IMR-90 (cell line): Measurements from ENCODE around the gene POTEB3. TPM values are rescaled to one million over a fixed set of nuclear protein-coding genes. Genes with fewer than 3 reads are reported as not detected.
"Not testable (repeated sequence)": the region's sequence is repeated elsewhere in the genome, so short reads cannot be mapped to it uniquely, and the experiment has no call there.

Source experiments
- ATAC-seq: fragments of 200-7000 bp; cut with Tn5 transposase; 2 replicates; pipeline ENCODE4 v1.9.1; 2020; ENCODE audit warnings: low read depth, mild to moderate bottlenecking, moderate library complexity
- BruUV-seq: library from RNA; stranded (reverse); fragments of 400-500 nt; replicated peaks from 2 replicates; lab custom pipeline; 2021; lab: Mats Ljungman, UMichigan
- CTCF ChIA-PET: fragments of 300-600 bp; formaldehyde crosslinking; extraction: SDS; loops from one replicate; lab custom pipeline; 2021; ENCODE audit warnings: antibody characterized with exemption; lab: Yijun Ruan, JAX
- POLR2A ChIA-PET: fragments of 300-600 bp; sonication (Branson Sonifier 250); formaldehyde crosslinking; loops from one replicate; lab custom pipeline; 2022; ENCODE audit warnings: antibody characterized with exemption; ENCODE audit not compliant: unreplicated experiment; lab: Charles Lee
- DNase-seq: peaks from one replicate; pipeline ENCODE4 v3.0.0; 2013
- H2AFZ ChIP-seq: replicated peaks from 2 replicates; pipeline ENCODE3; 2013; ENCODE audit warnings: low read length, mild to moderate bottlenecking; ENCODE audit not compliant: poor library complexity
- H2AK5ac ChIP-seq: 2 replicates; pipeline ENCODE4 v1.6.1; 2013; ENCODE audit warnings: low read depth, low read length, inconsistent platforms
- H2AK9ac ChIP-seq: replicated peaks from 2 replicates; pipeline ENCODE3; 2013; ENCODE audit warnings: mild to moderate bottlenecking, low read depth, low read length, moderate library complexity; ENCODE audit not compliant: poor library complexity
- H2BK120ac ChIP-seq: 2 replicates; pipeline ENCODE4 v1.6.1; 2013; ENCODE audit warnings: low read depth, low read length, inconsistent platforms
- H2BK15ac ChIP-seq: 3 replicates; pipeline ENCODE4 v1.6.1; 2013; ENCODE audit warnings: low read depth, low read length, inconsistent platforms
- H2BK20ac ChIP-seq: 2 replicates; pipeline ENCODE4 v1.6.1; 2013; ENCODE audit warnings: low read depth, mild to moderate bottlenecking, inconsistent platforms, low read length, moderate library complexity
- H2BK5ac ChIP-seq: 2 replicates; pipeline ENCODE4 v1.6.1; 2013; ENCODE audit warnings: mild to moderate bottlenecking, low read depth, low read length, inconsistent platforms; ENCODE audit not compliant: poor library complexity, severe bottlenecking
- H3K14ac ChIP-seq: replicated peaks from 2 replicates; pipeline ENCODE4 v1.6.1; 2013; ENCODE audit warnings: low read depth, low read length, inconsistent platforms
- H3K18ac ChIP-seq: 2 replicates; pipeline ENCODE4 v1.6.1; 2013; ENCODE audit warnings: low read depth, low read length, control low read depth
- H3K23ac ChIP-seq: 2 replicates; pipeline ENCODE4 v1.6.1; 2013; ENCODE audit warnings: low read depth, low read length, inconsistent platforms
- H3K27ac ChIP-seq: 2 replicates; pipeline ENCODE4 v1.5.1; 2013; ENCODE audit warnings: mild to moderate bottlenecking, control low read depth, low read length; ENCODE audit not compliant: insufficient read depth
- H3K27me3 ChIP-seq: 2 replicates; pipeline ENCODE4 v1.6.1; 2013; ENCODE audit warnings: low read length; ENCODE audit not compliant: control insufficient read depth, insufficient read depth
- H3K36me3 ChIP-seq: 2 replicates; pipeline ENCODE4 v1.6.1; 2013; ENCODE audit warnings: low read length, mixed read lengths; ENCODE audit not compliant: control insufficient read depth, insufficient read depth
- H3K4ac ChIP-seq: 2 replicates; pipeline ENCODE4 v1.6.1; 2013; ENCODE audit warnings: low read depth, low read length, inconsistent platforms
- H3K4me1 ChIP-seq: 2 replicates; pipeline ENCODE4 v1.6.1; 2013; ENCODE audit warnings: low read length, mixed read lengths; ENCODE audit not compliant: control insufficient read depth, insufficient read depth
- H3K4me2 ChIP-seq: 2 replicates; pipeline ENCODE4 v1.6.1; 2013; ENCODE audit warnings: low read depth, mild to moderate bottlenecking, control low read depth, low read length, moderate library complexity
- H3K4me3 ChIP-seq: 2 replicates; pipeline ENCODE4 v1.5.1; 2013; ENCODE audit warnings: low read depth, mild to moderate bottlenecking, control low read depth, low read length, moderate library complexity; ENCODE audit not compliant: insufficient read depth
- H3K56ac ChIP-seq: 2 replicates; pipeline ENCODE4 v1.6.1; 2013; ENCODE audit warnings: low read length, inconsistent platforms; ENCODE audit not compliant: insufficient read depth; ENCODE audit errors: extremely low read depth
- H3K79me1 ChIP-seq, 2 experiments: 2 replicates each; pipeline ENCODE4 v1.6.1; 2013; ENCODE audit warnings: low read length in 2 of 2, inconsistent platforms in 1 of 2, low read depth in 1 of 2
- H3K9ac ChIP-seq: 2 replicates; pipeline ENCODE4 v1.6.1; 2013; ENCODE audit warnings: low read depth, low read length, control low read depth
- H3K9me1 ChIP-seq: 2 replicates; pipeline ENCODE4 v1.6.1; 2013; ENCODE audit warnings: low read length, inconsistent platforms; ENCODE audit not compliant: insufficient read depth
- H3K9me3 ChIP-seq: 2 replicates; pipeline ENCODE4 v1.6.1; 2013; ENCODE audit warnings: low read length; ENCODE audit not compliant: control insufficient read depth, insufficient read depth
- H4K20me1 ChIP-seq: 2 replicates; pipeline ENCODE4 v1.6.1; 2013; ENCODE audit warnings: low read length, inconsistent platforms; ENCODE audit not compliant: insufficient read depth
- H4K5ac ChIP-seq: 2 replicates; pipeline ENCODE4 v1.6.1; 2013; ENCODE audit warnings: mild to moderate bottlenecking, low read depth, low read length, control low read depth
- H4K8ac ChIP-seq, 2 experiments: 2 replicates each; pipeline ENCODE4 v1.6.1; 2013; ENCODE audit warnings: low read depth in 2 of 2, low read length in 2 of 2, control low read depth in 1 of 2, inconsistent platforms in 1 of 2
- H4K91ac ChIP-seq: 2 replicates; pipeline ENCODE4 v1.6.1; 2013; ENCODE audit warnings: low read depth, low read length, inconsistent platforms; ENCODE audit not compliant: insufficient read depth
- whole genome bisulfite sequencing, 2 experiments: methylation state at CpG; one replicate each; pipeline versions ENCODE4 v1.1.5 to v1.1.7; 2013; ENCODE audit warnings: missing lambda C conversion rate in 2 of 2; ENCODE audit not compliant: insufficient read length in 1 of 2; ENCODE audit errors: extremely low coverage in 2 of 2; 5-methylcytosine and 5-hydroxymethylcytosine counted together
- dilution Hi-C: fragments of 300-500 bp; cut with HindIII; formaldehyde crosslinking; loops from one replicate; pipeline ENCODE4 v1.14.3; 2018; ENCODE audit warnings: low sequenced_read_pairs; ENCODE audit not compliant: unreplicated experiment
- in situ Hi-C: fragments of 300-500 bp; cut with MboI; formaldehyde crosslinking; loops from 3 replicates; pipeline ENCODE4 v1.14.3; 2019; ENCODE audit warnings: low sequenced_read_pairs, inconsistent platforms, mixed read lengths
- intact Hi-C: fragments of 100-400 bp; cut with micrococcal nuclease; formaldehyde crosslinking; loops from 2 replicates; pipeline ENCODE4 v1.10.0; 2022
- polyA plus RNA-seq, 3 experiments: library from polyadenylated mRNA; depleted of rRNA; stranded (reverse); fragments of >200 nt; gene quantifications; 2 replicates each; pipeline ENCODE4 v1.2.3, GENCODE V29; 2012; ENCODE audit warnings: low replicate concordance in 1 of 3
- total RNA-seq: library from RNA; depleted of rRNA; stranded (reverse); fragments of >200 nt; gene quantifications from 2 replicates; pipeline ENCODE4 v1.2.3, GENCODE V29; 2012

POTEB3 gene
- total and polyA plus RNA-seq, 2 of the 4 experiments (the other 2 are of a cell fraction), result not detected

GRCh38 chr15:21373682-21374081, 66.6 kb downstream of the POTEB3 start:
- H3K4me3 ChIP-seq, H2BK20ac ChIP-seq, ATAC-seq, H3K18ac ChIP-seq, CTCF ChIA-PET, H3K23ac ChIP-seq, H2AK5ac ChIP-seq, in situ Hi-C loops, H4K91ac ChIP-seq, H4K20me1 ChIP-seq, POLR2A ChIA-PET, H3K14ac ChIP-seq, H3K9me1 ChIP-seq, H4K8ac ChIP-seq, H2BK120ac ChIP-seq, DNase-seq, H2BK15ac ChIP-seq, H3K4me1 ChIP-seq, intact Hi-C loops, dilution Hi-C loops, H3K56ac ChIP-seq, H3K36me3 ChIP-seq, H3K79me1 ChIP-seq, H2AK9ac ChIP-seq, BruUV-seq, H4K5ac ChIP-seq, H3K9ac ChIP-seq, H2BK5ac ChIP-seq, H3K27me3 ChIP-seq, H3K9me3 ChIP-seq, H3K4ac ChIP-seq, H2AFZ ChIP-seq, H3K27ac ChIP-seq, H3K4me2 ChIP-seq: not testable (repeated sequence)
- no CpG with 5 or more reads among the region's 18 CpGs for WGBS, 2 experiments

- H4K20me1 ChIP-seq, H3K18ac ChIP-seq, ATAC-seq, H2BK120ac ChIP-seq, H3K27ac ChIP-seq, H3K56ac ChIP-seq, H3K4me3 ChIP-seq, H3K27me3 ChIP-seq, dilution Hi-C loops, H3K4me2 ChIP-seq, H2AK9ac ChIP-seq, H2AFZ ChIP-seq, H3K4ac ChIP-seq, H3K9me3 ChIP-seq, H3K9ac ChIP-seq, POLR2A ChIA-PET, H3K14ac ChIP-seq, H3K23ac ChIP-seq, H2BK15ac ChIP-seq, H3K4me1 ChIP-seq, H2AK5ac ChIP-seq, H2BK20ac ChIP-seq, BruUV-seq, DNase-seq, H3K9me1 ChIP-seq, H4K5ac ChIP-seq, H3K36me3 ChIP-seq, CTCF ChIA-PET, H4K91ac ChIP-seq, in situ Hi-C loops, H2BK5ac ChIP-seq, intact Hi-C loops, H4K8ac ChIP-seq, H3K79me1 ChIP-seq: not testable (repeated sequence)
- no CpG with 5 or more reads among the region's 26 CpGs for WGBS, 2 experiments
These were observed 71.1 kb downstream of the POTEB3 start for GRCh38 chr15:21369177-21369576.
